ENCODE measurements around the gene C15orf39.

C15orf39 gene

DNA sequence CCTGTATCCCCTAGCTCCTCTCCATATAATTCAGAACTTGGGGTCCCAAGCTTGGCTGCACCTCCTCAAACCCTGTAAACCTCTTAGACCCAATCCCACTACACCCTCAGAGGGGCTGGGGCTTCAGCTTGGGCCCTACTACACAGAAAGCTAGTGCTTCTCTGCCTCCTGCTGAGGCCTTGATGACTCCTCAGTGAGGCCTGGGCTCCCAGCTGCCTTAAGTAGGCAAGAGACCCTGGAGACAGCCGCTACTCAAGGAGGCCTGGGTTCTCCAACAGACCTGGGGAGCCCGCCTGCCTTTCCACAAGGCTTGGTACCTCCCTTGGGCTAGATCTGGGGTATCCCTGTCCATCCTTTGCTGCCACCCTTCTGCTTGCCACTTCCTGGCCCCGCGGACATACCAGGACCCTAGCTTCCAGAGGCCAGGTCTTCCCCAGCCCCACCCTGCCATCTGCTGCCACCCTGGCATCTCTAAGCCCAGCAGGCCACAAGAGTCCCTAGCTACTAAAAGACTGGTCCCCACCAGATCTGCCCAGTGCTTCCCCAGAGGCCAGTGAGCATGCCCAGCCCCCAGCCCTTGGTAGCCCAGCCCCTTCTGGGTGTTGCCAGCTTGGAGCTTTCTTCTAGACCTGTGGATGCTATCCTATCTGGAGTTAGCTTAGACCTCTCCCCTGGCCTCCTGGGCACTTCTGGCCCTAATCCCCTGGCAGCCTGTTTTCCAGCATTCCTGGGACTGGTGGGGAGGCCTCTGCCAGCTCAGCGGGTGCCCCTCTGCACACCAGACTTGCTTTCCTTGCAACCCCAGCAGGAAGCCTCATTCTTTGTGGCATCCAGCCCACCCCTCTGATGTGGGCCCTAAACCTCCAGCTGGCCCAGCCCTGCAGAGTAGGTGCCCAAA is 13.7 kb downstream of the C15orf39 start:
- POLR2A ChIA-PET, result interaction anchor here (1.1 to 2.3 kb wide), 6 partner anchors 7 to 192 kb away, joined by 4 to 12 read pairs (median 6); partner anchors contain the start of genes C15orf39 and PPCDC
- CTCF ChIA-PET, result interaction anchor here (0.6 to 1.7 kb wide), 4 partner anchors 11 to 1252 kb away, joined by 3 to 10 read pairs (median 4); partner anchors contain the start of gene C15orf39

DNA sequence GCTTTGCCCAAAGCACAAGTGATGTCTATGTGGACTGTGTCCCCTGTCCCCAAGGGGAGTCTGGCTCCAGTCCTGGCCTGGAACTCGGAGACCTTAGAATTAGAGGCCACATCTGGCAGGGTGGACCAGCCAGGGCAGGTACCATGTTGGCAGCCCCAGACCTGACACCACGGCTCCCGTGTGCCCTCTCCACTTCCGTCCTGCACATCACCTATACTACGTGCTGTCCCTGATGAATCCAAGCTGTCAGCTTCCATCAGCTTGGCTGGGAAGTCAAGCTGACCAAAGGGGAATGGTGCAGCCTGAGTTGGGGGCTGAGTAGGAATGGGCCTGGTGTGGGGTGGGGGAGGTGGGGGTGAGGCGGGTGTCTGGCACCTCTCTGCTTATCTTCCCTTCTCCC is 15.3 kb downstream of the C15orf39 start:
- POLR2A ChIA-PET, result interaction anchor here (1.3 kb wide), 1 partner anchor 9 kb away, joined by 4 read pairs; no protein-coding TSS in a partner anchor
- Histone ChIP-seq H3K4me1 (ENCODE audit: control insufficient read depth, insufficient read depth, low read length) (no peaks in the 10 kb centered on the region), H3K9me3 (ENCODE audit: control insufficient read depth, insufficient read depth, low read depth, low read length) (no peaks in the 10 kb centered on the region), H3K27ac (ENCODE audit: extremely low read depth, low read depth, low read length) (no peak overlapping the region), H3K36me3 (ENCODE audit: control insufficient read depth in 2 of 2, insufficient read depth in 1 of 2, low read length in 2 of 2) (peaks cover 0 to 14% of the 10 kb centered on the region in 2 experiments; a peak in 1 of 3 replicates), H3K4me3 (ENCODE audit: low read depth, low read length) (no peak overlapping the region)
- CTCF ChIA-PET, result interaction anchor here (1.5 kb wide), 1 partner anchor 448 kb away, joined by 3 read pairs; no protein-coding TSS in a partner anchor
- TF ChIP-seq ZNF24 (tag by site-specific recombination; IDR thresholded peaks at IDR 0.05) (no peak), HIC1 (tag by site-specific recombination; IDR thresholded peaks at IDR 0.05) (no peak), ZBTB1 (tag by site-specific recombination; IDR thresholded peaks at IDR 0.05) (no peak), ZNF114 (tag by site-specific recombination; IDR thresholded peaks at IDR 0.05) (no peak), KLF9 (tag by site-specific recombination; IDR thresholded peaks at IDR 0.05; ENCODE audit: low read depth) (no peak), TSHZ1 (tag by site-specific recombination; IDR thresholded peaks at IDR 0.05; ENCODE audit: borderline replicate concordance) (no peak), MYNN (tag by site-specific recombination; IDR thresholded peaks at IDR 0.05; ENCODE audit: borderline replicate concordance) (no peak), ZNF785 (tag by site-specific recombination; IDR thresholded peaks at IDR 0.05) (no peak), SCRT2 (tag by site-specific recombination; IDR thresholded peaks at IDR 0.05) (no peak), GFI1B (tag by site-specific recombination; IDR thresholded peaks at IDR 0.05) (no peak), ZBTB11 (tag by site-specific recombination; conservative IDR thresholded peaks at IDR 0.05; ENCODE audit: low read depth) (no peak)
- TF ChIP-seq, protein P1, sequence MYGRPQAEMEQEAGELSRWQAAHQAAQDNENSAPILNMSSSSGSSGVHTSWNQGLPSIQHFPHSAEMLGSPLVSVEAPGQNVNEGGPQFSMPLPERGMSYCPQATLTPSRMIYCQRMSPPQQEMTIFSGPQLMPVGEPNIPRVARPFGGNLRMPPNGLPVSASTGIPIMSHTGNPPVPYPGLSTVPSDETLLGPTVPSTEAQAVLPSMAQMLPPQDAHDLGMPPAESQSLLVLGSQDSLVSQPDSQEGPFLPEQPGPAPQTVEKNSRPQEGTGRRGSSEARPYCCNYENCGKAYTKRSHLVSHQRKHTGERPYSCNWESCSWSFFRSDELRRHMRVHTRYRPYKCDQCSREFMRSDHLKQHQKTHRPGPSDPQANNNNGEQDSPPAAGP (tag by site-specific recombination; IDR thresholded peaks at IDR 0.05), result no peak

More for the DNA sequence above, 13.7 kb downstream of the C15orf39 start:
- Histone ChIP-seq H3K27ac (ENCODE audit: extremely low read depth, low read depth, low read length) (no peak overlapping the region), H3K4me1 (ENCODE audit: control insufficient read depth, insufficient read depth, low read length) (no peaks in the 10 kb centered on the region), H3K4me3 (ENCODE audit: low read depth, low read length) (no peak overlapping the region), H3K36me3 (ENCODE audit: control insufficient read depth in 2 of 2, insufficient read depth in 1 of 2, low read length in 2 of 2) (peaks cover 0 to 31% of the 10 kb centered on the region in 2 experiments; a peak in 1 of 3 replicates), H3K9me3 (ENCODE audit: control insufficient read depth, insufficient read depth, low read depth, low read length) (no peaks in the 10 kb centered on the region)
- TF ChIP-seq SP3 (tag by site-specific recombination; IDR thresholded peaks at IDR 0.05) (no peak), ZNF623 (tag by site-specific recombination; IDR thresholded peaks at IDR 0.05) (no peak), HOXA7 (CRISPR knock-in tag; IDR thresholded peaks at IDR 0.05; ENCODE audit: borderline replicate concordance) (no peak), ZNF692 (tag by site-specific recombination; IDR thresholded peaks at IDR 0.05) (peak; percentile 63), ZIC2 (tag by site-specific recombination; IDR thresholded peaks at IDR 0.05) (peak; percentile 94), ZNF174 (tag by site-specific recombination; IDR thresholded peaks at IDR 0.05) (no peak)
- TF ChIP-seq, protein P2, sequence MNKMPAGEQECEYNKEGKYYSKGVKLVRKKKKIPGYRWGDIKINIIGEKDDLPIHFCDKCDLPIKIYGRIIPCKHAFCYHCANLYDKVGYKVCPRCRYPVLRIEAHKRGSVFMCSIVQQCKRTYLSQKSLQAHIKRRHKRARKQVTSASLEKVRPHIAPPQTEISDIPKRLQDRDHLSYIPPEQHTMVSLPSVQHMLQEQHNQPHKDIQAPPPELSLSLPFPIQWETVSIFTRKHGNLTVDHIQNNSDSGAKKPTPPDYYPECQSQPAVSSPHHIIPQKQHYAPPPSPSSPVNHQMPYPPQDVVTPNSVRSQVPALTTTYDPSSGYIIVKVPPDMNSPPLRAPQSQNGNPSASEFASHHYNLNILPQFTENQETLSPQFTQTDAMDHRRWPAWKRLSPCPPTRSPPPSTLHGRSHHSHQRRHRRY (tag by site-specific recombination; IDR thresholded peaks at IDR 0.05), result no peak

All from HEK293 (cell line).